GM21825 (cell line): ENCODE data around the gene TBC1D25.

Experiments
- ATAC-seq: cut with Tn5 transposase; IDR thresholded peaks from one replicate; pipeline ENCODE4 v1.9.1; 2021; ENCODE audit warnings: mild to moderate bottlenecking, moderate library complexity; ENCODE audit not compliant: unreplicated experiment

Gene TBC1D25

GRCh38 chrX:48599341-48599740 lies 59.8 kb downstream of the TBC1D25 start:
- ATAC-seq: no peak

DNA sequence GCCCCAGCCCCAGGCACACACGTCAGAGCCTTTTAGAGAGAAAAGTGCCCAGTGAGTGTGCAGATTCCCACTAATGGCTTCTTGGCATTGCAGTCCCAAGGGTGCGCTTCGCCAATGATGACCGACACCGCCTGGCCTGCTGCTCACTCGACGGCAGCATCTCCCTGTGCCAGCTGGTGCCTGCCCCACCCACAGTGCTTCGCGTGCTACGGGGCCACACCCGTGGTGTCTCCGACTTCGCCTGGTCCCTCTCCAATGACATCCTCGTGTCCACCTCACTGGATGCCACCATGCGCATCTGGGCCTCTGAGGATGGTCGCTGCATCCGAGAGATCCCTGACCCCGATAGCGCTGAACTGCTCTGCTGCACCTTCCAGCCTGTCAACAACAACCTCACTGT lies 60.7 kb downstream of the TBC1D25 start:
- no peak for ATAC-seq

DNA sequence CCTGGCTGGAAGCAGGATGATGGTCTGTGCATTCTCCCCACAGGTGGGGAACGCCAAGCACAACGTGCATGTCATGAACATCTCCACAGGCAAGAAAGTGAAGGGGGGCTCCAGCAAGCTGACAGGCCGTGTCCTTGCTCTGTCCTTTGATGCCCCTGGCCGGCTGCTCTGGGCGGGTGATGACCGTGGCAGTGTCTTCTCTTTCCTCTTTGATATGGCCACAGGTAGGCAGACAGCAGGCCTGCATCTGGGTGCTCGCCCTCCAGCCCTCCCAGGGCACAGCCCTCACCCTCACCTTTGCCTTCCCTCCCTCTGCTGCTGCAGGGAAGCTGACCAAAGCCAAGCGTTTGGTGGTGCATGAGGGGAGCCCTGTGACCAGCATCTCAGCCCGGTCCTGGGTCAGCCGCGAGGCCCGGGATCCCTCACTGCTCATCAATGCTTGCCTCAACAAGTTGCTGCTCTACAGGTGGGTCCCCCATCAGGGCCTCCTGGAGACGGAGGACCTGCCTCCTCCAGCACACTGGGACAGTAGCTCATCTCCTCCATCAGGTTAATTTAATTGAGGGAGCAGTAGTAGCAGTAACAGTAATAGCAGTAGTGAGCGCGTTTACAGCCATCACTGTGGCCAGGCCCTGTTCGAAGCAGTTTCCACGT lies 62.4 kb downstream of the TBC1D25 start:
- ATAC-seq: no peak

DNA sequence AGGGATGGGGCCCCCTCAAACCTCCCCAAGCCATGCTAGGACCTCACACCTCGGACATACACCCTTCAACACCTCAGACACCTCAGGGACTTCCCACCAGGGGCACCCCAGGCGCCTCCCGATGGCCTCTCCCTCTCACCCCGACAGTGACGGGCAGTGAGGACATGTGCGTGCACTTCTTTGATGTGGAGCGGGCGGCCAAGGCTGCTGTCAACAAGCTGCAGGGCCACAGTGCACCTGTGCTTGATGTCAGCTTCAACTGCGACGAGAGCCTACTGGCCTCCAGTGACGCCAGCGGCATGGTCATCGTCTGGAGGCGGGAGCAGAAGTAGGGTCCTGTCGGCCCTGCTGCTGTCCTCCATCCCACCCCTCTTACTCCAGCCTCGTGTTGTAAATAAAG lies 65.2 kb downstream of the TBC1D25 start:
- no peak for ATAC-seq

GRCh38 chrX:48606091-48606490 lies 66.6 kb downstream of the TBC1D25 start:
- no peak for ATAC-seq

GRCh38 chrX:48611703-48612102 lies 72.2 kb downstream of the TBC1D25 start:
- ATAC-seq: no peak
